Tibial artery (tissue), 4 donors: Measurements from ENCODE around the gene HDAC4.

ENCODE experiments used
- DNase-seq, 2 donors: peaks; one replicate each; pipeline ENCODE4 v3.0.0-alpha.2; 2019
- H3K27ac ChIP-seq, 2 donors: fragments of 200-600 bp; sonication (generic) in 1 of 2; 1 replicate in 1 of 2; 2 replicates in 1 of 2; pipeline ENCODE4 v1.5.1; 2018 to 2019; ENCODE audit warnings: mild to moderate bottlenecking in 1 of 2
- H3K27me3 ChIP-seq, 2 donors: fragments of 200-600 bp; sonication (generic) in 1 of 2; one replicate each; pipeline versions ENCODE4 v1.5.1 to v1.6.0; 2016 to 2019
- H3K36me3 ChIP-seq, 3 donors: fragments of 200-600 bp; sonication (generic) in 2 of 3; one replicate each; pipeline ENCODE4 v1.5.1; 2016 to 2019; ENCODE audit warnings: mild to moderate bottlenecking in 2 of 3
- H3K4me1 ChIP-seq, 4 donors: fragments of 200-600 bp; sonication (generic) in 2 of 4; 1 replicate in 3 of 4; 2 replicates in 1 of 4; pipeline ENCODE4 v1.5.1; 2016 to 2019
- H3K4me3 ChIP-seq, 2 donors: fragments of 200-600 bp; sonication (generic) in 1 of 2; 1 replicate in 1 of 2; 2 replicates in 1 of 2; pipeline ENCODE4 v1.5.1; 2018 to 2019; ENCODE audit warnings: mild to moderate bottlenecking in 2 of 2
- H3K9me3 ChIP-seq, 3 donors: fragments of 200-600 bp; sonication (generic) in 1 of 3; one replicate each; pipeline ENCODE4 v1.5.1; 2016 to 2019
- intact Hi-C: fragments of 100-400 bp; cut with DNase I; formaldehyde crosslinking; loops from one replicate; pipeline ENCODE4 v1.15.0; 2023; ENCODE audit warnings: low total_unique reads
- TF ChIP-seq, protein P1 (sequence below), 2 experiments: fragments of 200-600 bp in 1 of 2; fragments of 450-650 bp in 1 of 2; IDR thresholded peaks; one replicate each; pipeline ENCODE4 v1.5.1; 2017 to 2019; ENCODE audit warnings: antibody characterized with exemption in 2 of 2, mild to moderate bottlenecking in 1 of 2, moderate library complexity in 1 of 2

The HDAC4 gene

DNA sequence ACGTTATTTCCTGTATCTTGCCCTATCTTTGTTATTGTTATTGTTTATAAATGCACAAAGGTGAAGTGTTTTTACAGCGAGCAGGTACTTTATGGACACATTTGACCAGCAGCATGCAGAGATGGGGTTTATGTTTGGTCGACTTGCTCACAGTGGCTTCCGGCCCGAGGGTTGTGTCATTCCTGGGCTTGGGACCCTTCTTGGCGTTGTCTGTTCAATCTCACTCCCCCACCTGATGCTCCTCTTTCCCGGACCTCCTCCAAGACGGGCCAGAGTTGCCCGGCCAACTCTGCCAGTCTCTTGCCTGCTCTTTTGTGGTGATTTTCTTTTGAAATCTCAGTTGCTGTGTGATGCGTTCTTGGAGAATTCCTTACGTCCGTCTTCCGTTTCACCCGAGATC, 399.0 kb downstream of the HDAC4 start:
- Histone ChIP-seq H3K36me3 (no peaks in the 10 kb centered on the region), H3K4me3 (no peak overlapping the region), H3K9me3 (peaks cover 0 to 8% (median 3%) of the 10 kb centered on the region in 3 donors), H3K4me1 (peaks cover 0 to 14% (median 4%) of the 10 kb centered on the region in 4 donors), H3K27ac (no peak overlapping the region), H3K27me3 (peaks cover 0 to 4% of the 10 kb centered on the region in 2 donors)
- intact Hi-C loops: no loop called here
- TF ChIP-seq, protein P1, sequence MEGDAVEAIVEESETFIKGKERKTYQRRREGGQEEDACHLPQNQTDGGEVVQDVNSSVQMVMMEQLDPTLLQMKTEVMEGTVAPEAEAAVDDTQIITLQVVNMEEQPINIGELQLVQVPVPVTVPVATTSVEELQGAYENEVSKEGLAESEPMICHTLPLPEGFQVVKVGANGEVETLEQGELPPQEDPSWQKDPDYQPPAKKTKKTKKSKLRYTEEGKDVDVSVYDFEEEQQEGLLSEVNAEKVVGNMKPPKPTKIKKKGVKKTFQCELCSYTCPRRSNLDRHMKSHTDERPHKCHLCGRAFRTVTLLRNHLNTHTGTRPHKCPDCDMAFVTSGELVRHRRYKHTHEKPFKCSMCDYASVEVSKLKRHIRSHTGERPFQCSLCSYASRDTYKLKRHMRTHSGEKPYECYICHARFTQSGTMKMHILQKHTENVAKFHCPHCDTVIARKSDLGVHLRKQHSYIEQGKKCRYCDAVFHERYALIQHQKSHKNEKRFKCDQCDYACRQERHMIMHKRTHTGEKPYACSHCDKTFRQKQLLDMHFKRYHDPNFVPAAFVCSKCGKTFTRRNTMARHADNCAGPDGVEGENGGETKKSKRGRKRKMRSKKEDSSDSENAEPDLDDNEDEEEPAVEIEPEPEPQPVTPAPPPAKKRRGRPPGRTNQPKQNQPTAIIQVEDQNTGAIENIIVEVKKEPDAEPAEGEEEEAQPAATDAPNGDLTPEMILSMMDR (IDR thresholded peaks at IDR 0.05): no peak
- peak in 1 of 2 donors; percentile 38 for DNase-seq

GRCh38 chr2:239000500-239001073, 400.2 kb downstream of the HDAC4 start:
- Histone ChIP-seq H3K27me3 (peaks cover 0 to 4% of the 10 kb centered on the region in 2 donors), H3K36me3 (no peaks in the 10 kb centered on the region), H3K4me3 (no peak overlapping the region), H3K4me1 (peaks cover 0 to 14% (median 4%) of the 10 kb centered on the region in 4 donors), H3K9me3 (peaks cover 0 to 8% (median 3%) of the 10 kb centered on the region in 3 donors), H3K27ac (no peak overlapping the region)
- TF ChIP-seq, protein P1 (IDR thresholded peaks at IDR 0.05): no peak
- DNase-seq: peak in 1 of 2 donors; percentile 37
- intact Hi-C loops: no loop called here

DNA sequence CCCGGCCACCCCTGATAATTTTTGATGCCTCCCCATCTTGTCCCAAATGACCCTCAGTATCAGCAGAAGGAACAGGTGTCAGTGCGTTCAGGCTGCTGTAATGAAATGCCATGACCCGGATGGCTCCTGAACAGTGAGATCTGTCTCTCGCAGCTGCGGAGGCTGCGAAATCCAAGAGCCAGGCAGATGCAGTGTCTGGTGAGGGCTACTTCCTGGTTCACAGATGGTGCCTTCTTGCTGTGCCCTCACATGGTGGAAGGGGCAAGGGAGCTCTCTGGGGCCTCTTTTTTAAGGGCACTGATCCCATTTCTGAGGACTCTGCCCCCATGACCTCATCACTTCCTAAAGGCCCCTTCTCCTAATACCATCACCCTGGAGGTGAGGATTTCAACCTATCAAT, 400.7 kb downstream of the HDAC4 start:
- TF ChIP-seq, protein P1 (IDR thresholded peaks at IDR 0.05): no peak
- H3K27ac ChIP-seq: no peak overlapping the region
- H3K27me3 ChIP-seq: peaks cover 0 to 4% of the 10 kb centered on the region in 2 donors
- peaks cover 0 to 14% (median 4%) of the 10 kb centered on the region in 4 donors for H3K4me1 ChIP-seq
- peaks cover 0 to 8% (median 3%) of the 10 kb centered on the region in 3 donors for H3K9me3 ChIP-seq
- H3K36me3 ChIP-seq: no peaks in the 10 kb centered on the region
- intact Hi-C loops: no loop called here
- no peak overlapping the region for H3K4me3 ChIP-seq
- DNase-seq: peak in 1 of 2 donors; percentile 31

DNA sequence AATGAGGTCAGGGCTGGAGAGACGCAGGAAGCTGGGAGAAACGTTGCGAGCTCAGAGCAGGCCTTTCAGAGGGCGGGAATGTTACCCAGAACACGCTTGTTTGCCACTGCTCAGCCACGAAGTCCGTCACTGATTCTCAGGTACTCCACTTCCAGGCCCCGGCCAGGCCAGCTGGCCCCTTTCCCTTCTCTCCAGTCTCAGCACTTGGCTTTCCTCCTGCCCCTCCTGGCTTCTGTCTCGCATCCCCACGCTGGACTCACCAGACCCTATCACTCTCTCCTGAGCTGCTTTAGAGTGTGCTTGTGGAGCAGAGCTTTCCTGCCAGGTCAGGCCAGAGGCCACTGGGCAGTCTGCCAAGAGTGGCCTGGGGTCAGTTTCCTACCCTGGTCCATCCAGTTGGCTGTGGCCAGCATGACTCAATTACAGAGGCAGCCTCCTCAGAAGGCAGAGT, 401.5 kb downstream of the HDAC4 start:
- intact Hi-C loops: no loop called here
- peaks cover 0 to 14% (median 4%) of the 10 kb centered on the region in 4 donors for H3K4me1 ChIP-seq
- H3K9me3 ChIP-seq: peaks cover 0 to 15% (median 3%) of the 10 kb centered on the region in 3 donors
- TF ChIP-seq, protein P1 (IDR thresholded peaks at IDR 0.05): no peak
- DNase-seq: peak in 1 of 2 donors; percentile 66
- no peak overlapping the region for H3K27ac ChIP-seq
- no peaks in the 10 kb centered on the region for H3K36me3 ChIP-seq
- peaks cover 0 to 4% of the 10 kb centered on the region in 2 donors for H3K27me3 ChIP-seq
- H3K4me3 ChIP-seq: no peak overlapping the region

DNA sequence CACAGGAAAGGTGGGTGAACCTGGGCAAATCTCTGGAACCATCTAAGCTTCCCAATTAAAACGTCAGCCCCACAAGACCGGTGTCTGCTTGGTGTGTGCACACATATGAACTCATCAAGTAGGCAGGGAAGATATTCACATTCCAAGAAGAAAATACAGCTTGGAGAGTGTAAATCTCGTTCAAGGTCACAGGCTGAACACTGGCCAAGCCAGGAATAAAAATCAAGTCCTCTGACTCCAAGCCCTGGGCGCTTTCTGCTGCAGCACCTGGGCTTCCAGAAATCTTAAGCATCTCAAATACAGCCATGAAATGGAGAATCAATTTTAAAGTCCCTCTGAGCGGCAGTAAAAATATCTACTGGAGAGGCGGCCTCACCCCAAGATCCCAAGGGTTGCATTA, 402.0 kb downstream of the HDAC4 start:
- H3K27ac ChIP-seq: no peak overlapping the region
- H3K27me3 ChIP-seq: no peaks in the 10 kb centered on the region
- no peaks in the 10 kb centered on the region for H3K36me3 ChIP-seq
- no peak overlapping the region for H3K4me3 ChIP-seq
- peaks cover 0 to 14% (median 2%) of the 10 kb centered on the region in 4 donors for H3K4me1 ChIP-seq
- H3K9me3 ChIP-seq: peaks cover 0 to 16% (median 3%) of the 10 kb centered on the region in 3 donors
- intact Hi-C loops: no loop called here
- TF ChIP-seq, protein P1 (IDR thresholded peaks at IDR 0.05): no peak
- DNase-seq: no peak
